GM18519 (cell line): ENCODE results near the gene UPF1.
"Not testable (repeated sequence)": the region's sequence is repeated elsewhere in the genome, so short reads cannot be mapped to it uniquely, and the experiment has no call there.

ENCODE experiments used
- ATAC-seq: cut with Tn5 transposase; IDR thresholded peaks from one replicate; pipeline ENCODE4 v1.9.1; 2021; ENCODE audit warnings: mild to moderate bottlenecking, moderate library complexity; ENCODE audit not compliant: unreplicated experiment, low FRiP score

Gene UPF1

GRCh38 chr19:18895038-18895823 lies 63.5 kb downstream of the UPF1 start:
- ATAC-seq, result no peak

- ATAC-seq, result no peak
Measured at GRCh38 chr19:18895824-18896341, 64.1 kb downstream of the UPF1 start, which contains the start of gene CERS1. TSS of gene CERS1 (minus strand) at chr19:18896158. CDS start at chr19:18896072, 86 bp downstream.

- no peak for ATAC-seq
Measured at GRCh38 chr19:18896421-18896841, 64.7 kb downstream of the UPF1 start.

- ATAC-seq, result no peak
Measured at GRCh38 chr19:18897094-18898029, 65.6 kb downstream of the UPF1 start.

GRCh38 chr19:18898081-18898606 lies 66.4 kb downstream of the UPF1 start:
- ATAC-seq, result no peak

GRCh38 chr19:18898607-18899408 lies 67.0 kb downstream of the UPF1 start:
- ATAC-seq, result no peak

GRCh38 chr19:18899624-18900560 lies 68.1 kb downstream of the UPF1 start:
- no peak for ATAC-seq

GRCh38 chr19:18900700-18901481 lies 69.1 kb downstream of the UPF1 start:
- no peak for ATAC-seq

- no peak for ATAC-seq
Measured at GRCh38 chr19:18901491-18901890, 69.7 kb downstream of the UPF1 start.

- not testable (repeated sequence) for ATAC-seq
Measured at GRCh38 chr19:18902519-18902918, 70.8 kb downstream of the UPF1 start.

- no peak for ATAC-seq
Measured at GRCh38 chr19:18903156-18904037, 71.6 kb downstream of the UPF1 start.

- ATAC-seq, result no peak
Measured at GRCh38 chr19:18904334-18905057, 72.7 kb downstream of the UPF1 start.

GRCh38 chr19:18905058-18905456 lies 73.3 kb downstream of the UPF1 start:
- ATAC-seq, result no peak

GRCh38 chr19:18905513-18906236 lies 73.9 kb downstream of the UPF1 start:
- no peak for ATAC-seq

GRCh38 chr19:18906605-18907519 lies 75.1 kb downstream of the UPF1 start:
- ATAC-seq, result no peak
